SK-N-SH treated with all-trans-retinoic acid at 6 μM for 48 hours (cell line): Measurements from ENCODE around the gene DBF4B.

Experiments used
- ATAC-seq: fragments of 200-7000 bp; cut with Tn5 transposase; 3 replicates; pipeline ENCODE4 v1.9.1; 2020; ENCODE audit warnings: mild to moderate bottlenecking, moderate library complexity
- ARNTL ChIP-seq: fragments of 450-650 bp; formaldehyde crosslinking; IDR thresholded peaks from 2 replicates; pipeline ENCODE4 v1.5.0; 2020; ENCODE audit warnings: low read depth, mild to moderate bottlenecking, moderate library complexity, borderline replicate concordance
- BACH2 ChIP-seq: fragments of 250-450 bp; sonication (Bioruptor Pico); IDR thresholded peaks from 2 replicates; pipeline ENCODE4 v1.9.0; 2021; ENCODE audit warnings: mild to moderate bottlenecking, borderline replicate concordance
- CREB5 ChIP-seq: fragments of 250-450 bp; sonication (Bioruptor Pico); IDR thresholded peaks from 2 replicates; pipeline ENCODE4 v1.5.1; 2020; ENCODE audit warnings: low read depth, mild to moderate bottlenecking, moderate library complexity
- CSDC2 ChIP-seq: fragments of 250-450 bp; sonication (Bioruptor Pico); IDR thresholded peaks from 2 replicates; pipeline ENCODE4 v1.5.0; 2020; ENCODE audit warnings: mild to moderate bottlenecking, moderate library complexity
- ESRRG ChIP-seq: fragments of 250-450 bp; sonication (Bioruptor Pico); IDR thresholded peaks from 2 replicates; pipeline ENCODE4 v1.6.1; 2021; ENCODE audit warnings: mild to moderate bottlenecking
- GLIS3 ChIP-seq: fragments of 250-450 bp; sonication (Bioruptor Pico); IDR thresholded peaks from 2 replicates; pipeline ENCODE4 v1.5.0; 2020; ENCODE audit warnings: mild to moderate bottlenecking, moderate library complexity
- ISL1 ChIP-seq: fragments of 250-450 bp; sonication (Bioruptor Pico); IDR thresholded peaks from 2 replicates; pipeline ENCODE4 v2.1.2; 2022; ENCODE audit warnings: mild to moderate bottlenecking, moderate library complexity
- OSR1 ChIP-seq: fragments of 250-450 bp; sonication (Bioruptor Pico); IDR thresholded peaks from 2 replicates; pipeline ENCODE4 v1.8.0; 2022; ENCODE audit warnings: moderate library complexity, mild to moderate bottlenecking, inconsistent platforms
- PPARA ChIP-seq: fragments of 250-450 bp; sonication (Bioruptor Pico); IDR thresholded peaks from 2 replicates; pipeline ENCODE4 v1.5.0; 2020; ENCODE audit warnings: mild to moderate bottlenecking, borderline replicate concordance
- RARB ChIP-seq: fragments of 250-450 bp; sonication (Bioruptor Pico); IDR thresholded peaks from 2 replicates; pipeline ENCODE4 v1.8.0; 2021; ENCODE audit warnings: mild to moderate bottlenecking, moderate library complexity
- SNAI2 ChIP-seq: fragments of 250-450 bp; sonication (Bioruptor Pico); IDR thresholded peaks from 2 replicates; pipeline ENCODE4 v1.5.0; 2020; ENCODE audit warnings: mild to moderate bottlenecking, moderate library complexity
- TCF4 ChIP-seq: fragments of 250-450 bp; sonication (Bioruptor Pico); IDR thresholded peaks from 2 replicates; pipeline ENCODE4 v1.8.0; 2021; ENCODE audit warnings: mild to moderate bottlenecking, moderate library complexity, borderline replicate concordance
- TOX ChIP-seq: fragments of 250-450 bp; sonication (Bioruptor Pico); IDR thresholded peaks from 2 replicates; pipeline ENCODE4 v1.8.0; 2021; ENCODE audit warnings: mild to moderate bottlenecking, moderate library complexity, borderline replicate concordance
- TSHZ2 ChIP-seq: fragments of 250-450 bp; sonication (Bioruptor Pico); IDR thresholded peaks from 2 replicates; pipeline ENCODE4 v1.5.0; 2020; ENCODE audit warnings: mild to moderate bottlenecking, moderate library complexity
- ZC3H10 ChIP-seq: fragments of 250-450 bp; sonication (Bioruptor Pico); IDR thresholded peaks from 2 replicates; pipeline ENCODE4 v1.5.1; 2021; ENCODE audit warnings: mild to moderate bottlenecking, moderate library complexity
- ZFP3 ChIP-seq: fragments of 250-450 bp; sonication (Bioruptor Pico); IDR thresholded peaks from 2 replicates; pipeline ENCODE4 v1.5.0; 2020; ENCODE audit warnings: mild to moderate bottlenecking, moderate library complexity
- ZFP30 ChIP-seq: fragments of 450-650 bp; formaldehyde crosslinking; IDR thresholded peaks from 2 replicates; pipeline ENCODE4 v1.5.0; 2022; ENCODE audit warnings: mild to moderate bottlenecking, moderate library complexity
- ZNF565 ChIP-seq: fragments of 450-650 bp; formaldehyde crosslinking; conservative IDR thresholded peaks from 2 replicates; pipeline ENCODE4 v1.5.0; 2020; ENCODE audit warnings: low read depth, mild to moderate bottlenecking, moderate library complexity
- ZNF8 ChIP-seq: fragments of 450-650 bp; formaldehyde crosslinking; IDR thresholded peaks from 2 replicates; pipeline ENCODE4 v1.5.0; 2020; ENCODE audit warnings: mild to moderate bottlenecking, moderate library complexity
- TF ChIP-seq, protein P1 (sequence below): fragments of 250-450 bp; sonication (Bioruptor Pico); IDR thresholded peaks from 2 replicates; pipeline ENCODE4 v1.5.1; 2021; ENCODE audit warnings: mild to moderate bottlenecking, moderate library complexity
- TF ChIP-seq, protein P2 (sequence below): fragments of 250-450 bp; sonication (Bioruptor Pico); IDR thresholded peaks from 2 replicates; pipeline ENCODE4 v1.8.0; 2021; ENCODE audit warnings: low read depth, mild to moderate bottlenecking, moderate library complexity, borderline replicate concordance

The DBF4B gene

GRCh38 chr17:44761932-44762810 lies 53.7 kb downstream of the DBF4B start:
- no peak for ATAC-seq
- TF ChIP-seq ARNTL (CRISPR knock-in tag) (no peak), CREB5 (CRISPR knock-in tag) (no peak), OSR1 (CRISPR knock-in tag) (no peak), TCF4 (CRISPR knock-in tag) (no peak), TSHZ2 (CRISPR knock-in tag) (no peak), ZC3H10 (CRISPR knock-in tag) (no peak), ESRRG (CRISPR knock-in tag) (no peak), TOX (CRISPR knock-in tag) (no peak), BACH2 (CRISPR knock-in tag) (no peak)
- TF ChIP-seq, all 23 proteins: peak for 0

DNA sequence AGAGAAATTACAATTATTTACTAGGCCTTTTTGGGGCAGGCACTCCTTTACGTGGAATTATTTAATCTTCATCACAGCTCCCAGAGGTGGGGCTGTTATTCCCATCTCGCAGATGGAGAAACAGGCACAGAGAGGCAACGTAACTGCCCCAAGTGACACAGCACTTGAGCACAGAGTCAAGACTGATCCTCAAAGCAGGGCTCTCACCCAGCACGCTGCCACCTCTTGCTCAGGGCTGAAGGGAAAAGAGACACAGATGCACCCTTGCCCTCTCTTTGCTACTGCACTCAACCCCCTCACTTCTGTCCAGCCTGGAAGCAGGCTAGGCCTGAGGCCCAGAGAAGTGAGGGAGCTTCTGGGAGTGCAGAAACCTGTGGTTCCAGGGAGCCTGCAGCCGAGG lies 54.7 kb downstream of the DBF4B start:
- TF ChIP-seq, protein P1, sequence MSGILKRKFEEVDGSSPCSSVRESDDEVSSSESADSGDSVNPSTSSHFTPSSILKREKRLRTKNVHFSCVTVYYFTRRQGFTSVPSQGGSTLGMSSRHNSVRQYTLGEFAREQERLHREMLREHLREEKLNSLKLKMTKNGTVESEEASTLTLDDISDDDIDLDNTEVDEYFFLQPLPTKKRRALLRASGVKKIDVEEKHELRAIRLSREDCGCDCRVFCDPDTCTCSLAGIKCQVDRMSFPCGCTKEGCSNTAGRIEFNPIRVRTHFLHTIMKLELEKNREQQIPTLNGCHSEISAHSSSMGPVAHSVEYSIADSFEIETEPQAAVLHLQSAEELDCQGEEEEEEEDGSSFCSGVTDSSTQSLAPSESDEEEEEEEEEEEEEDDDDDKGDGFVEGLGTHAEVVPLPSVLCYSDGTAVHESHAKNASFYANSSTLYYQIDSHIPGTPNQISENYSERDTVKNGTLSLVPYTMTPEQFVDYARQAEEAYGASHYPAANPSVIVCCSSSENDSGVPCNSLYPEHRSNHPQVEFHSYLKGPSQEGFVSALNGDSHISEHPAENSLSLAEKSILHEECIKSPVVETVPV (CRISPR knock-in tag) = no peak
- TF ChIP-seq SNAI2 = no peak
- no peak for TF ChIP-seq RARB (CRISPR knock-in tag)
- no peak for TF ChIP-seq TSHZ2 (CRISPR knock-in tag)
- TF ChIP-seq ZFP30 (CRISPR knock-in tag) = no peak
- no peak for TF ChIP-seq CSDC2
- no peak for TF ChIP-seq ZFP3 (CRISPR knock-in tag)
- no peak for TF ChIP-seq ZNF8 (CRISPR knock-in tag)
- no peak for TF ChIP-seq ISL1 (CRISPR knock-in tag)
- no peak for TF ChIP-seq ZC3H10 (CRISPR knock-in tag)
- no peak for TF ChIP-seq TCF4 (CRISPR knock-in tag)
- TF ChIP-seq OSR1 (CRISPR knock-in tag) = no peak
- no peak for TF ChIP-seq CREB5 (CRISPR knock-in tag)
- TF ChIP-seq BACH2 (CRISPR knock-in tag) = no peak
- no peak for TF ChIP-seq ESRRG (CRISPR knock-in tag)
- no peak for TF ChIP-seq ZNF565 (CRISPR knock-in tag)
- no peak for ATAC-seq

DNA sequence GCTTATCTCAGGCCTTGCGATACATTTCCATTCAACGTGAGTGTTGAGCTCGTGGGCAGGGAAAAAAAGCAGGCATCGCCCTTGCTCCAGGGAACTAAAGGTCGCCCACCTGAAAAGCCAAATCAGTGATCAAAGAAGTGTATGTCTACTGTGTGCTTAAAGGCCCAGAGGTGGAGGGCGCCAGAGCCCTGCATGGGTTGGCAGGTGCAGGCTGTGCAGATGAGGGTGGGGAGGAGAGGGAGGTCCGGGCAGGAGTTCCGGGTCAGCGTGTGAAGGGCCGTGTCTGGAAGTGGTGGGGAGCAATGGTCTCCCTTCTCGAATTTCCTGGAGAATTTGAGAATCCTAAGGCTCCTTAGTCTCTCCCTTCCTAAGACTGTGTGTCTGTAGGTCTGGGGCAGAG lies 57.5 kb downstream of the DBF4B start:
- TF ChIP-seq ISL1 (CRISPR knock-in tag) = no peak
- no peak for TF ChIP-seq CSDC2
- TF ChIP-seq GLIS3 (CRISPR knock-in tag) = no peak
- no peak for TF ChIP-seq ARNTL (CRISPR knock-in tag)
- TF ChIP-seq ZFP30 (CRISPR knock-in tag) = no peak
- no peak for TF ChIP-seq PPARA
- no peak for TF ChIP-seq ZNF565 (CRISPR knock-in tag)
- TF ChIP-seq, protein P2, sequence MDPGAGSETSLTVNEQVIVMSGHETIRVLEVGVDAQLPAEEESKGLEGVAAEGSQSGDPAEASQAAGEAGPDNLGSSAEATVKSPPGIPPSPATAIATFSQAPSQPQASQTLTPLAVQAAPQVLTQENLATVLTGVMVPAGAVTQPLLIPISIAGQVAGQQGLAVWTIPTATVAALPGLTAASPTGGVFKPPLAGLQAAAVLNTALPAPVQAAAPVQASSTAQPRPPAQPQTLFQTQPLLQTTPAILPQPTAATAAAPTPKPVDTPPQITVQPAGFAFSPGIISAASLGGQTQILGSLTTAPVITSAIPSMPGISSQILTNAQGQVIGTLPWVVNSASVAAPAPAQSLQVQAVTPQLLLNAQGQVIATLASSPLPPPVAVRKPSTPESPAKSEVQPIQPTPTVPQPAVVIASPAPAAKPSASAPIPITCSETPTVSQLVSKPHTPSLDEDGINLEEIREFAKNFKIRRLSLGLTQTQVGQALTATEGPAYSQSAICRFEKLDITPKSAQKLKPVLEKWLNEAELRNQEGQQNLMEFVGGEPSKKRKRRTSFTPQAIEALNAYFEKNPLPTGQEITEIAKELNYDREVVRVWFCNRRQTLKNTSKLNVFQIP (CRISPR knock-in tag) = no peak
- TF ChIP-seq, all 23 proteins: peak for 0
- no peak for ATAC-seq
